HG02870 (cell line): ENCODE measurements around the gene PTPRA.

Experiments
- ATAC-seq: cut with Tn5 transposase; IDR thresholded peaks from one replicate; pipeline ENCODE4 v1.9.1; 2021; ENCODE audit warnings: mild to moderate bottlenecking, moderate library complexity; ENCODE audit not compliant: unreplicated experiment

The PTPRA gene

GRCh38 chr20:2921506-2921905 lies 48.2 kb downstream of the PTPRA start:
- no peak for ATAC-seq

GRCh38 chr20:2922957-2923356 lies 49.7 kb downstream of the PTPRA start:
- ATAC-seq: no peak

DNA sequence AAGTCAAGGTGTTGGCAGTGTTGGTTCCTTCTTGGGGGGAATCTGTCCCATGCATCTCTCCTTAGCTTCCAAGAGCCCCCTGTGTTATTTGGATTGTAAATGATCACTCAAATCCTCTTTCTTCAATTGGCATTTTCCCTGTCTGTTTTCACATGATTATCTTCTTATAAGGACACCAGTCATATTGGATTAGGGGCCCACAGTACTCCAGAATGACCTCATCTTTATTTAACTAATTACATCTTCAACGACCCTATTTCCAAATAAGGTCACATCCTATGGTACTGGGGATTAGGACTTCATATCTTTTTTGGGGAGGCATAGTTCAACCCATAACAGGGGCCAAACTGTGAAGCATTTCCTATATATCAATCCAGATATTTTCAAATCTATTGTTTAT lies 57.3 kb downstream of the PTPRA start:
- no peak for ATAC-seq

- ATAC-seq: no peak
Observed at GRCh38 chr20:2932498-2932897, 59.2 kb downstream of the PTPRA start.

- ATAC-seq: no peak
Observed at GRCh38 chr20:2937902-2938301, 64.6 kb downstream of the PTPRA start.

GRCh38 chr20:2942439-2942838 lies 69.2 kb downstream of the PTPRA start:
- ATAC-seq: no peak

GRCh38 chr20:2946988-2947961 lies 74.0 kb downstream of the PTPRA start:
- no peak for ATAC-seq

DNA sequence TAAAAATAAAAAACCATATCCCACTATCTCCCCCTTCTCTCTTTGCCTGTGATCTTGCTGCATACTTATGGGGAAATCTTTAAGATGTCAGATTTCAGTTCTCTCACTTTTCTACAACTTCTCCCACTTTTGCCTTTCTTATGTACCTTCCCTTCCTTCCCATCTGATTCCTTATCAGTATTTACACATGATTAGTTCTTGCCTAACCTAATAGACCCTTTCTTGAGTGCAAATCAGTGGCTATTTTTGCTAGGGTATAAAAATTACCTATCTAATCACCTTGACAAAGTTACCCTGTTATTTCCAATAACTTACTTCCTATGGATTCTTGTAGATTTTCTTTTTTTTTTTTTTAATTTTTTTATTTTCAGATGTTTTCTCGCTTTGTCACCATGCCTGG lies 75.7 kb downstream of the PTPRA start:
- no peak for ATAC-seq

GRCh38 chr20:2952766-2953165 lies 79.5 kb downstream of the PTPRA start:
- ATAC-seq: no peak

DNA sequence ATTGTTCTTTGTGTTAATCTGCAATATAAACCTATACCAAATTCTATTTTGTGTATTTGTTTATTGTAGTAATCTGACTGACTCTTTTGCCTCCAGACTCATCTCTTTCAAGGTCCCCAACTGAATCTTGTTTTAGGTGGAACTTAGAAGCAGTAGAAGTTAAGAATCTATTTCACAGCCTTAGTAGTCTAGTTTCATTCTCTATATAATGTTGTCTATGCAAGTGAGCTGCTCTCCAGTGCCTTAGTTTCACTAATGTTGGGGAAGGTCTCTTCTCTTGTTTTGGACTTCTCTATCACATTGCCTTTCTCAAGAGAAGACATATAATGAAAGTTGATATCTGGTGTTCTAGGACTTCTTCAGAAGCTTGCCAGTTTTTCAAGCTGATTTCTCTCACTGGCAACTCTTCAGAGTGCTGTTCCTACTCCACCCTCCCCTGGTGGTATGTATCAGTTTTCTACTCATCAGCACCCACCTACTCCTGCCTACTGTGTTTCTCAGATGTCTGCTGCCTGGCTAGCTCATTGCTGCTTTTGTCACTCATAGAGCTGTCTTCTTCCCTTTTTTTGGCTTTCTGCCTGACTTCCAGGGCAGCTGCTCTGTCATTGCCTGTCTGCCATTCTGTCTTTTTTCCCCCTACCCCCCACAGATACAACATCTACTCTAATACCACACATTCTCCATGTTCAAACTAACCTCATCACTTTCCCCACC lies 82.1 kb downstream of the PTPRA start:
- peak; percentile 65 for ATAC-seq

GRCh38 chr20:2956480-2956879 lies 83.2 kb downstream of the PTPRA start:
- ATAC-seq: no peak

- no peak for ATAC-seq
Observed at GRCh38 chr20:2967841-2968240, 94.6 kb downstream of the PTPRA start.

DNA sequence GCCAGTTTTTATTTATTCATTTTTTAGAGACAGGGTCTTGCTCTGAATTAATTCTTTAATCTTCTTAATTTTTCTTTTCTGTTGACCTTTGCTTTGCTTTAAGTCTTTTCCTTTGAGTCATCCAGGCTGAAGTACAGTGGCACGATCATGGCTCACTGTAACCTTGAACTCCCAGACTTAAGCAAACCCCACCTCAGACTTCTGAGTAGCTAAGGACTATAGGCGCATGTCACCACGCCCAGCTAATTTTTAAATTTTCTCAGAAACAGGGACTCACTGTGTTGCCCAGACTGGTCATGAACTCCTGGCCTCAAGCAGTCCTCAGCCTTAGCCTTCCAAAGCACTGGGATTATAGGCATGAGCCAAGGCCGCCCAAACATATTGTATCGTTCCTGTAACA lies 98.8 kb downstream of the PTPRA start:
- no peak for ATAC-seq

DNA sequence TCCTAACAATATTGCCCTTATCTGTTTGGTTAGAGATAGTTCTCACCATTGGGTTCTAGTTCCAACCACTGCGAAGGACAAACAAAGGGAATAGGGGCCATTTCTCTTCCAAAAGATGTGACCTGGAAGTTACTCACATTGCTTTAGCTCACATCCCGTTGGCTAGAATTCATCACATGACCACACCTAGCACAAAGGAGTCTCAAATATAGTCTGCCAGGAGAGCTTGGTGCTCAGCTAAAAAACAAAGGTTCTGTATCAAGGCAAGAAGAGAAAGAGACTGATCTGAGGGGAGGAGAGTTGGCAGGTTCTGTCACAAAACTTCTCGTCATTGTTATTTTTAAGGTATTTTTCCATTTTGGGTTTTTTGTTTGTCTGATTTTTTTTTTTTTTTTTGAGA lies 100.3 kb downstream of the PTPRA start:
- ATAC-seq: no peak

GRCh38 chr20:2978519-2978918 lies 105.2 kb downstream of the PTPRA start:
- no peak for ATAC-seq

- no peak for ATAC-seq
Observed at GRCh38 chr20:2981646-2982045, 108.4 kb downstream of the PTPRA start.

DNA sequence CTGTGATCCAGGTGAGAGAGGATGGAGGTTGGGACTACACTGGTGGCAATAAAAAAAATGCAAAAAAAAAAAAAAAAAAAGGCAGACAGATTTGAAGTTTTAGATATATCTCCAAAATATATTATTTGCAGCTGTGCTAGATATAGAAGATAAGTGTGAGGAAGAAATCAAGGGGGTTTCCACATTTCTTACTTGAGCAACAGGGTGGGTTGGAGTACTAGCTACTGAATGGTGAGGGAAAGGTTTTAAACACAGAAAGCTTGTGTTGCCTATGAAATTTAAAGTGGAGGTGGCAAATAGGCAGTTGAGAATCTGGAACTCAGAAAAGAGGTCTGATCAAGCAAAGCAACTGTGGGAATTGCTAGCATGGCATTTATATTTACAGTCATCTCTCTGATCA lies 110.2 kb downstream of the PTPRA start:
- no peak for ATAC-seq

DNA sequence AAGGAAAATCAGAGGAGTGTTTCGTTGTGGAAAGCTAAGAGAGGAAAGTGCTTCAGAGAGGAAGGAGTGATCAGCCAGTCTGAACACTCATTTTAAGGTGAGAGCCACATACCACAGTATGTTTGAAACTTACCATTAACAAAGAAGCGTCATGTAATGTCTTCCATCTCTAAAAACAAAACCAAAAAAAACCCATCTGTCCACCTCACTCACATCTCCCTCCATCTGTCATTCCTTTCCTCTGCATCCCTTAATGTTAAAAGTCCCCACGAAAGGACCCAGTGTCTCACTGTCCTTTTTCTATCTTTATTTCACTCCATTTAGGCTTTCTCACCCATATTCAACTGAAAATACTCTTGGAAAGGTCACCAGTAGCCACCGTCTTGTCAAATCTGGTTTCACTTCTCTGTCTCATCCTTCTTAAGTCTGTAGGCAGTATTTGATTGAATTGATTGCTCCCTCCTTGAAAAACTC lies 110.8 kb downstream of the PTPRA start:
- peak; percentile 61 for ATAC-seq

- ATAC-seq: no peak
Observed at GRCh38 chr20:2984956-2985661, 111.8 kb downstream of the PTPRA start.

DNA sequence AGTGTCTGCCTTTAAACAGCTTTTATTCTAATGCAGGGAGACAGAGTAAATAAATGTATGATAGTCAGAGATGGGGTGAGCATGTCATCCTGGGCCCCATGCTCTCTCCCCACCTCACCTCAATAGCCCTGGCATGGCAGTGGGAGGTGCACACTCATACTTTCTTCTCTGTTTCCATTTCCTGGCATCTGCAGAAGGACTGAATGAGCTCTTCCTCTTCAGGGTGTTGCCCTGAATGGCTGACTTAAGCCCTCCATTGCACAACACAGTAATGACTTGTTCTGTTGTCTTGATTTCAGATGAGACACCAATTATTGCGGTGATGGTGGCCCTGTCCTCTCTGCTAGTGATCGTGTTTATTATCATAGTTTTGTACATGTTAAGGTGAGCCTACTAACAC lies 113.2 kb downstream of the PTPRA start:
- no peak for ATAC-seq

- no peak for ATAC-seq
Observed at GRCh38 chr20:2987861-2988260, 114.6 kb downstream of the PTPRA start.
